Panc1 (cell line): ENCODE measurements around the gene AMFR.

Experiments
- POLR2AphosphoS5 ChIP-seq: IDR thresholded peaks from 2 replicates; pipeline ENCODE4 v1.6.1; 2012; ENCODE audit warnings: mild to moderate bottlenecking, low read depth, low read length, moderate library complexity
- REST ChIP-seq, 2 experiments: IDR thresholded peaks; 2 replicates each; pipeline ENCODE4 v1.6.1; 2011 to 2012; ENCODE audit warnings: low read depth in 2 of 2, control low read depth in 1 of 2, low read length in 1 of 2, mild to moderate bottlenecking in 1 of 2, moderate library complexity in 1 of 2; ENCODE audit not compliant: insufficient read depth in 1 of 2
- SIN3A ChIP-seq: IDR thresholded peaks from 2 replicates; pipeline ENCODE4 v1.6.1; 2012; ENCODE audit warnings: low read depth, mild to moderate bottlenecking, low read length, moderate library complexity, borderline replicate concordance; ENCODE audit not compliant: insufficient read depth
- TF ChIP-seq, protein P1 (sequence below): fragments of 450-650 bp; IDR thresholded peaks from 2 replicates; pipeline ENCODE4 v1.5.1; 2017; ENCODE audit warnings: mild to moderate bottlenecking

DNA sequence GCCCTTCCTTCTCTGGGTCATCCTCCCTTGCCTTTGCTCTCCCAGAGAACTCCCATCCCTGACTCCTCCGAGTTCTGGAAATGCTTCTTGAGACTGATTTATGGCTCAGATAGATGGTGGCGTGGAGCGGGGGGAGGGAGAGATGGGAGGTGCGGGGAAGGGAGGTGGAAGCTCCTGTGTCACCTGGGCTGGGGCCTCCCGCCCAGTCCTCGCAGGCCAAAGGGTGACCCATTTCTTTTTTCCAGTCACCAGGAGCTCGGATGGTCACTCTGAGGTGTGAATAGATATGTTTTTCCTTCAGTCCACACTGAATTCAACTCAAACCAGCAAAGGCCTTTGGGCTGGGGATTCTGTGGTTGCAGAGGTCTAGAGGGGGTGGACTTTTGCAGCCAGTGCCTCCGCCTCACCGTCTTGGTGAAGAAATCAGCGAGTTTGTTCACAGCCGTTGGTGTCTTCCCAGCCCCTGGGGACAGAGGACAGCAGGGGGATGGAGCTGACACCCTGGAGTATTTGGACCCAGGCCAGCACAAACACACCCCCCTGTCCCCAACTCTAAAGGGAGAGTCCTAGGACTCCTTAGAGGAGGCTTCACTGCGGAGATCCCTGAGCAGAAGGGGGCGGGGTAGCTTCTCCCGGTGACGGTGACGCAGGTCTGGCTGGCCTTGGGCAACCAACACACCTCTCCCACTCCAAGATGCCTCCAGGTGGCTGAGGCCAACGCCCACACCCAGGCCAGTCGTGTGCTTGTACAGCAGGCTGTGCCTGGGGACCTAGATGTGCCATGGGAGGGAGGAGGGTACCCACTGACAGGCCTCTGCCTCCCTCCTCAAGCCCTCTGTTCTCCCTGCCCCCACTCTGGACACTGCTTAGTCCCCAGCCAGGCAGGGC lies 80.6 kb downstream of the AMFR start:
- TF ChIP-seq, protein P1, sequence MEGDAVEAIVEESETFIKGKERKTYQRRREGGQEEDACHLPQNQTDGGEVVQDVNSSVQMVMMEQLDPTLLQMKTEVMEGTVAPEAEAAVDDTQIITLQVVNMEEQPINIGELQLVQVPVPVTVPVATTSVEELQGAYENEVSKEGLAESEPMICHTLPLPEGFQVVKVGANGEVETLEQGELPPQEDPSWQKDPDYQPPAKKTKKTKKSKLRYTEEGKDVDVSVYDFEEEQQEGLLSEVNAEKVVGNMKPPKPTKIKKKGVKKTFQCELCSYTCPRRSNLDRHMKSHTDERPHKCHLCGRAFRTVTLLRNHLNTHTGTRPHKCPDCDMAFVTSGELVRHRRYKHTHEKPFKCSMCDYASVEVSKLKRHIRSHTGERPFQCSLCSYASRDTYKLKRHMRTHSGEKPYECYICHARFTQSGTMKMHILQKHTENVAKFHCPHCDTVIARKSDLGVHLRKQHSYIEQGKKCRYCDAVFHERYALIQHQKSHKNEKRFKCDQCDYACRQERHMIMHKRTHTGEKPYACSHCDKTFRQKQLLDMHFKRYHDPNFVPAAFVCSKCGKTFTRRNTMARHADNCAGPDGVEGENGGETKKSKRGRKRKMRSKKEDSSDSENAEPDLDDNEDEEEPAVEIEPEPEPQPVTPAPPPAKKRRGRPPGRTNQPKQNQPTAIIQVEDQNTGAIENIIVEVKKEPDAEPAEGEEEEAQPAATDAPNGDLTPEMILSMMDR: no peak
- no peak for TF ChIP-seq SIN3A
- TF ChIP-seq REST (IDR thresholded peaks at IDR 0.05; ENCODE audit: insufficient read depth in 1 of 2, low read depth in 2 of 2, low read length in 1 of 2): no peak
- TF ChIP-seq POLR2AphosphoS5: no peak
